ENCODE results near the gene PPP1CA.

PPP1CA gene

GRCh38 chr11:67423891-67424613 is 22.4 kb upstream of the PPP1CA start:
- TF ChIP-seq FOXP2 (optimal IDR thresholded peaks at IDR 0.05; ENCODE audit: borderline replicate concordance, extremely low read depth, extremely low read length, insufficient read depth) (no peak), POLR2AphosphoS5 (IDR thresholded peaks at IDR 0.05; ENCODE audit: low read depth, low read length) (no peak), TAF1 (IDR thresholded peaks at IDR 0.05; ENCODE audit: borderline replicate concordance, insufficient read depth, low read length) (no peak), SIN3A (IDR thresholded peaks at IDR 0.05; ENCODE audit: borderline replicate concordance, insufficient read depth, low read length) (no peak)
- TF ChIP-seq, protein P1, sequence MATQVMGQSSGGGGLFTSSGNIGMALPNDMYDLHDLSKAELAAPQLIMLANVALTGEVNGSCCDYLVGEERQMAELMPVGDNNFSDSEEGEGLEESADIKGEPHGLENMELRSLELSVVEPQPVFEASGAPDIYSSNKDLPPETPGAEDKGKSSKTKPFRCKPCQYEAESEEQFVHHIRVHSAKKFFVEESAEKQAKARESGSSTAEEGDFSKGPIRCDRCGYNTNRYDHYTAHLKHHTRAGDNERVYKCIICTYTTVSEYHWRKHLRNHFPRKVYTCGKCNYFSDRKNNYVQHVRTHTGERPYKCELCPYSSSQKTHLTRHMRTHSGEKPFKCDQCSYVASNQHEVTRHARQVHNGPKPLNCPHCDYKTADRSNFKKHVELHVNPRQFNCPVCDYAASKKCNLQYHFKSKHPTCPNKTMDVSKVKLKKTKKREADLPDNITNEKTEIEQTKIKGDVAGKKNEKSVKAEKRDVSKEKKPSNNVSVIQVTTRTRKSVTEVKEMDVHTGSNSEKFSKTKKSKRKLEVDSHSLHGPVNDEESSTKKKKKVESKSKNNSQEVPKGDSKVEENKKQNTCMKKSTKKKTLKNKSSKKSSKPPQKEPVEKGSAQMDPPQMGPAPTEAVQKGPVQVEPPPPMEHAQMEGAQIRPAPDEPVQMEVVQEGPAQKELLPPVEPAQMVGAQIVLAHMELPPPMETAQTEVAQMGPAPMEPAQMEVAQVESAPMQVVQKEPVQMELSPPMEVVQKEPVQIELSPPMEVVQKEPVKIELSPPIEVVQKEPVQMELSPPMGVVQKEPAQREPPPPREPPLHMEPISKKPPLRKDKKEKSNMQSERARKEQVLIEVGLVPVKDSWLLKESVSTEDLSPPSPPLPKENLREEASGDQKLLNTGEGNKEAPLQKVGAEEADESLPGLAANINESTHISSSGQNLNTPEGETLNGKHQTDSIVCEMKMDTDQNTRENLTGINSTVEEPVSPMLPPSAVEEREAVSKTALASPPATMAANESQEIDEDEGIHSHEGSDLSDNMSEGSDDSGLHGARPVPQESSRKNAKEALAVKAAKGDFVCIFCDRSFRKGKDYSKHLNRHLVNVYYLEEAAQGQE (IDR thresholded peaks at IDR 0.05; ENCODE audit: insufficient read depth in 1 of 2, low read depth in 2 of 2, low read length in 2 of 2), result no peak

DNA sequence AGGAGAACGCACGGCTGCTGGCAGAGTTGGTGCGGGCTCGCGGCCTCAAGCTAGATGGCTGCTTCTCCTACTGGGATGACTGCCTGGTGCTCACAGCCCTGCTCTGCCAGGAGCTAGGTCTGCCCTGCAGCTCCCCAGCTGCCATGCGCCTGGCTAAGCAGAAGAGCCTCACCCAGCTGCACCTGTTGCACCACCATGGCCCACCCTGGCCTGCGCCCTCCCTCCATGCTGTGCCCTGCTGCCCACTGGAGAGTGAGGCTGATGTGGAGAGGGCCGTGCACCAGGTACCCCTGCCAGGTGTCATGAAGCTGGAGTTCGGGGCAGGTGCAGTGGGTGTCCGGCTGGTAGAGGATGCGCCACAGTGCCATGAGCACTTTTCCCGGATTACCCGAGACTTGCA is 21.8 kb upstream of the PPP1CA start:
- TF ChIP-seq, protein P1 (IDR thresholded peaks at IDR 0.05; ENCODE audit: insufficient read depth in 1 of 2, low read depth in 2 of 2, low read length in 2 of 2), result no peak
- TF ChIP-seq FOXP2 (optimal IDR thresholded peaks at IDR 0.05; ENCODE audit: borderline replicate concordance, extremely low read depth, extremely low read length, insufficient read depth) (no peak), SIN3A (IDR thresholded peaks at IDR 0.05; ENCODE audit: borderline replicate concordance, insufficient read depth, low read length) (no peak), TAF1 (IDR thresholded peaks at IDR 0.05; ENCODE audit: borderline replicate concordance, insufficient read depth, low read length) (no peak), POLR2AphosphoS5 (IDR thresholded peaks at IDR 0.05; ENCODE audit: low read depth, low read length) (no peak)

GRCh38 chr11:67422891-67423290 is 21.2 kb upstream of the PPP1CA start:
- TF ChIP-seq, protein P1 (IDR thresholded peaks at IDR 0.05; ENCODE audit: insufficient read depth in 1 of 2, low read depth in 2 of 2, low read length in 2 of 2), result no peak
- TF ChIP-seq SIN3A (IDR thresholded peaks at IDR 0.05; ENCODE audit: borderline replicate concordance, insufficient read depth, low read length) (no peak), POLR2AphosphoS5 (IDR thresholded peaks at IDR 0.05; ENCODE audit: low read depth, low read length) (no peak), TAF1 (IDR thresholded peaks at IDR 0.05; ENCODE audit: borderline replicate concordance, insufficient read depth, low read length) (no peak), FOXP2 (optimal IDR thresholded peaks at IDR 0.05; ENCODE audit: borderline replicate concordance, extremely low read depth, extremely low read length, insufficient read depth) (no peak)

GRCh38 chr11:67421430-67422031 is 19.9 kb upstream of the PPP1CA start:
- TF ChIP-seq TAF1 (IDR thresholded peaks at IDR 0.05; ENCODE audit: borderline replicate concordance, insufficient read depth, low read length) (no peak), POLR2AphosphoS5 (IDR thresholded peaks at IDR 0.05; ENCODE audit: low read depth, low read length) (no peak), FOXP2 (optimal IDR thresholded peaks at IDR 0.05; ENCODE audit: borderline replicate concordance, extremely low read depth, extremely low read length, insufficient read depth) (no peak), SIN3A (IDR thresholded peaks at IDR 0.05; ENCODE audit: borderline replicate concordance, insufficient read depth, low read length) (no peak)
- TF ChIP-seq, protein P1 (IDR thresholded peaks at IDR 0.05; ENCODE audit: insufficient read depth in 1 of 2, low read depth in 2 of 2, low read length in 2 of 2), result no peak

Measured in PFSK-1 (cell line).